GM23248 (cell line): ENCODE results near the gene C12orf43. TPM values are rescaled to one million over a fixed set of nuclear protein-coding genes. Genes with fewer than 3 reads are reported as not detected.

Experiments used
- DNase-seq: peaks from one replicate; pipeline ENCODE4 v3.0.0-alpha.2; 2015
- H2AFZ ChIP-seq: fragments of 200-600 bp; sonication (generic); 2 replicates; pipeline ENCODE4 v1.6.1; 2016; ENCODE audit warnings: antibody characterized with exemption
- H3F3A ChIP-seq: fragments of 200-600 bp; sonication (generic); 2 replicates; pipeline ENCODE4 v1.6.1; 2016; ENCODE audit warnings: mild to moderate bottlenecking, antibody characterized with exemption, mixed run types; ENCODE audit not compliant: insufficient read depth
- H3K27ac ChIP-seq: fragments of 200-600 bp; sonication (generic); 2 replicates; pipeline ENCODE4 v1.5.1; 2016; ENCODE audit warnings: mild to moderate bottlenecking
- H3K27me3 ChIP-seq: fragments of 200-600 bp; sonication (generic); replicated peaks from 2 replicates; pipeline ENCODE4 v1.6.1; 2016; ENCODE audit warnings: mild to moderate bottlenecking; ENCODE audit not compliant: insufficient read depth
- H3K36me3 ChIP-seq: fragments of 200-600 bp; sonication (generic); 2 replicates; pipeline ENCODE4 v1.6.1; 2016; ENCODE audit warnings: low read depth, mild to moderate bottlenecking
- H3K4me1 ChIP-seq: fragments of 200-600 bp; sonication (generic); 2 replicates; pipeline ENCODE4 v1.6.1; 2016; ENCODE audit warnings: mild to moderate bottlenecking; ENCODE audit not compliant: insufficient read depth
- H3K4me2 ChIP-seq: fragments of 200-600 bp; sonication (generic); one replicate; pipeline ENCODE4 v1.6.1; 2016; ENCODE audit warnings: mild to moderate bottlenecking; ENCODE audit not compliant: unreplicated experiment
- H3K4me3 ChIP-seq: fragments of 200-600 bp; sonication (generic); 2 replicates; pipeline ENCODE4 v1.5.1; 2016; ENCODE audit warnings: mild to moderate bottlenecking
- H3K79me2 ChIP-seq: fragments of 200-600 bp; sonication (generic); 2 replicates; pipeline ENCODE4 v1.6.1; 2016; ENCODE audit warnings: mild to moderate bottlenecking; ENCODE audit not compliant: insufficient read depth
- H3K9ac ChIP-seq: fragments of 200-600 bp; sonication (generic); 2 replicates; pipeline ENCODE4 v1.6.1; 2016; ENCODE audit warnings: mild to moderate bottlenecking
- H3K9me2 ChIP-seq: fragments of 200-600 bp; sonication (generic); 2 replicates; pipeline ENCODE4 v1.6.1; 2016; ENCODE audit warnings: mixed run types, mild to moderate bottlenecking, moderate library complexity; ENCODE audit not compliant: insufficient read depth
- H3K9me3 ChIP-seq: fragments of 200-600 bp; sonication (generic); one replicate; pipeline ENCODE4 v1.6.1; 2017; ENCODE audit warnings: low read depth
- H4K20me1 ChIP-seq: fragments of 200-600 bp; sonication (generic); 2 replicates; pipeline ENCODE4 v1.6.0; 2016; ENCODE audit not compliant: insufficient read depth
- EZH2 ChIP-seq: fragments of 200-600 bp; sonication (generic); IDR thresholded peaks from 2 replicates; pipeline ENCODE4 v1.6.1; 2018; ENCODE audit warnings: antibody characterized with exemption, mild to moderate bottlenecking; ENCODE audit not compliant: insufficient read depth, poor library complexity, severe bottlenecking
- EZH2phosphoT487 ChIP-seq: fragments of 200-600 bp; sonication (generic); IDR thresholded peaks from 2 replicates; pipeline ENCODE4 v1.6.1; 2018; ENCODE audit warnings: antibody characterized with exemption, moderate library complexity, mild to moderate bottlenecking, low read depth; ENCODE audit not compliant: insufficient read depth
- WGBS, 2 experiments: methylation state at CpG; one replicate each; pipeline ENCODE4 v1.1.6; 2015 to 2017; ENCODE audit warnings: low lambda C conversion rate in 2 of 2, low coverage in 1 of 2; ENCODE audit errors: missing lambda C conversion rate in 2 of 2; 5-methylcytosine and 5-hydroxymethylcytosine counted together
- in situ Hi-C: fragments of 300-500 bp; cut with MboI; formaldehyde crosslinking; loops from 2 replicates; pipeline ENCODE4 v1.15.0; 2020
- polyA plus RNA-seq: library from polyadenylated mRNA; unstranded; fragments of >200 nt; fragmentation: Nextera tagmentation; extraction: Ambion mirVana; gene quantifications from 2 replicates; pipeline ENCODE4 v1.2.1, GENCODE V29; 2016
- total RNA-seq: library from RNA; depleted of rRNA; stranded (reverse); fragments of >200 nt; shearing (Covaris generic); gene quantifications from 2 replicates; pipeline ENCODE4 v1.2.3, GENCODE V29; 2014; rRNA removed

Gene C12orf43
- total and polyA plus RNA-seq, 2 experiments from 2014 or later: 12.4 to 16.6 TPM

DNA sequence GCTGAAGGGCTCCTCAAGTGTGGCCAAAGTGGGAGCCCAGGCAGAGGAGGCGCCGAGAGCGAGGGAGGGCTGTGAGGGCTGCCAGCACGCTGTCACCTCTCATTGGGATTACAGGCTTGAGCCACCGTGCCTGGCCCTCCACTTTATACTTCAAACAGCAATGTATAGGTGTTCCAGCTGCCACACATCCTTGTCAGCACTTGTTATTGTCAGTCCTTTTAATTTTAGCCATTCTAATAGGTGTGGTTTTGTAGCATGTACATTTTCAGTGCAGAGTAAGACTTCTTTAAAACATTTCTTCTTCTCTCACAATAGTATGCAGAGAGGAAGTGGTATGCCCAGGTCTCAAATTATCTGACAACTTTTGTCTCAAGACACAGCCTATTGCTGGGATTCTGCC, 65.5 kb downstream of the C12orf43 start:
- no peak for TF ChIP-seq EZH2
- no peak for TF ChIP-seq EZH2phosphoT487
- in situ Hi-C loops: loop anchor here (10.0 kb wide), 1 partner anchor 356 kb away; no protein-coding TSS in a partner anchor
- no peaks in the 10 kb centered on the region for H4K20me1 ChIP-seq
- H3K4me1 ChIP-seq: no peaks in the 10 kb centered on the region
- H3K9ac ChIP-seq: no peak overlapping the region
- H3K27ac ChIP-seq: no peak overlapping the region
- H3K27me3 ChIP-seq: no peaks in the 10 kb centered on the region
- H2AFZ ChIP-seq: no peak overlapping the region
- no peaks in the 10 kb centered on the region for H3K36me3 ChIP-seq
- H3F3A ChIP-seq: no peaks in the 10 kb centered on the region
- no peak overlapping the region for H3K4me3 ChIP-seq
- no peaks in the 10 kb centered on the region for H3K9me3 ChIP-seq
- no peak for DNase-seq
- 81 to 88% methylated on average over 5 of the region's 5 CpGs for whole genome bisulfite sequencing, 2 experiments
- H3K79me2 ChIP-seq: no peaks in the 10 kb centered on the region
- no peak overlapping the region for H3K4me2 ChIP-seq
- H3K9me2 ChIP-seq: no peaks in the 10 kb centered on the region

Other genes starting within 250 kb of the C12orf43 start
- 8.1 and 17.8 TPM in 2 replicates for gene SPPL3, start 112.1 kb downstream of the C12orf43 start, total RNA-seq
- 24.8 and 26.1 TPM in 2 replicates for gene SPPL3, start 112.1 kb downstream of the C12orf43 start, polyA plus RNA-seq
- not detected in 2 replicates for gene HNF1A, start 37.9 kb downstream of the C12orf43 start, total RNA-seq
- gene HNF1A, start 37.9 kb downstream of the C12orf43 start, polyA plus RNA-seq: not detected in 2 replicates
- gene OASL, start 22.8 kb upstream of the C12orf43 start, total RNA-seq: 0.54 TPM in 1 of 2 replicates, not detected in the other
- 0.09 and 0.13 TPM in 2 replicates for gene OASL, start 22.8 kb upstream of the C12orf43 start, polyA plus RNA-seq
- gene P2RX7, start 116.4 kb upstream of the C12orf43 start, total RNA-seq: under 0.01 and 0.54 TPM in 2 replicates
- 0.15 and 0.53 TPM in 2 replicates for gene P2RX7, start 116.4 kb upstream of the C12orf43 start, polyA plus RNA-seq
- gene P2RX4, start 193.6 kb upstream of the C12orf43 start, total RNA-seq: 27.9 and 52.0 TPM in 2 replicates
- 18.5 TPM in 2 replicates for gene P2RX4, start 193.6 kb upstream of the C12orf43 start, polyA plus RNA-seq